Measurements from ENCODE around the gene NRXN3.

GRCh38 chr14:79432640-79433039 is 1262.5 kb downstream of the NRXN3 start:
- TF ChIP-seq EZH2phosphoT487 (IDR thresholded peaks at IDR 0.05; ENCODE audit: unreplicated experiment) (no peak), CTCF (conservative IDR thresholded peaks at IDR 0.05; ENCODE audit: low read depth in 2 of 2) (no peak), CREB1 (CRISPR knock-in tag; IDR thresholded peaks at IDR 0.05; ENCODE audit: low read depth) (no peak), STAT1 (IDR thresholded peaks at IDR 0.05; ENCODE audit: unreplicated experiment) (no peak)

All from GM23338 (cell line).